LNCAP (cell line): ENCODE data around the gene CPNE8.
A peak's percentile ranks its signal among the peaks of the same experiment; 100 is the strongest.

Experiments used
- CTCF ChIP-seq: fragments of 450-650 bp; IDR thresholded peaks from 2 replicates; pipeline ENCODE4 v1.5.1; 2017; ENCODE audit warnings: mild to moderate bottlenecking

CPNE8 gene

DNA sequence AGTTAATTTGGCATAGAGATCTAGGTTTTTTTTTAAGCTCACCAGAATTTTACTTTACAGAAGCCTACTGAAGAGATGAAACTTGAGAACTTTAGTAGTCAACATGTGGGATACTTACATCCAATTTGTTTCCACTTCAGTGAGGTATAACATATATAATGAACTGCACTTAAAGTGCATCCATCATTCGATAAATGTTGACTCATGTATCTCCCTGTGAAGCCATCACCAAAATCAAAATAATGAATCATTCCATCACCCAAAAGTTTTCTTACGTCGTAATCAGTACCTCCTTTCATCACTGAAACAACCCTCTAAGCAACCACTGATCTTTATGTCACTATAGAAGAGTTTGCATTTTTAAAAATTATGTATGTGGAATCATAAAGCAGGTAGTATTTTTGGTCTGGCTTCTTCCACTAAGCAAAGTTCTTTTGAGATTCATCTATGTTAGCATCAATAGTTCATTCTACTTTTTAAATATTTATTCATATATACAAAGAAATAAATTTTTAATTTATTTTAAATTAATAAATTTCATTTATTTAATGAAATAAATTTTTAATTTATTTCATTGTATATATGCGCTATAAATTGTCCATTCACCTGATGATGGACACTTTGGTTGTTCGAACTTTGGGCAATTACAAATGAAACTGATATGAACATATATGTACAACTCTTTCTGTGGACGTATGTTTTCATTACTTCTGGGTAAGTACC, 2.0 kb upstream of the CPNE8 start:
- TF ChIP-seq CTCF: no peak

- TF ChIP-seq CTCF: peak; percentile 90
These were observed 1.2 kb upstream of the CPNE8 start for GRCh38 chr12:38906482-38907200.

DNA sequence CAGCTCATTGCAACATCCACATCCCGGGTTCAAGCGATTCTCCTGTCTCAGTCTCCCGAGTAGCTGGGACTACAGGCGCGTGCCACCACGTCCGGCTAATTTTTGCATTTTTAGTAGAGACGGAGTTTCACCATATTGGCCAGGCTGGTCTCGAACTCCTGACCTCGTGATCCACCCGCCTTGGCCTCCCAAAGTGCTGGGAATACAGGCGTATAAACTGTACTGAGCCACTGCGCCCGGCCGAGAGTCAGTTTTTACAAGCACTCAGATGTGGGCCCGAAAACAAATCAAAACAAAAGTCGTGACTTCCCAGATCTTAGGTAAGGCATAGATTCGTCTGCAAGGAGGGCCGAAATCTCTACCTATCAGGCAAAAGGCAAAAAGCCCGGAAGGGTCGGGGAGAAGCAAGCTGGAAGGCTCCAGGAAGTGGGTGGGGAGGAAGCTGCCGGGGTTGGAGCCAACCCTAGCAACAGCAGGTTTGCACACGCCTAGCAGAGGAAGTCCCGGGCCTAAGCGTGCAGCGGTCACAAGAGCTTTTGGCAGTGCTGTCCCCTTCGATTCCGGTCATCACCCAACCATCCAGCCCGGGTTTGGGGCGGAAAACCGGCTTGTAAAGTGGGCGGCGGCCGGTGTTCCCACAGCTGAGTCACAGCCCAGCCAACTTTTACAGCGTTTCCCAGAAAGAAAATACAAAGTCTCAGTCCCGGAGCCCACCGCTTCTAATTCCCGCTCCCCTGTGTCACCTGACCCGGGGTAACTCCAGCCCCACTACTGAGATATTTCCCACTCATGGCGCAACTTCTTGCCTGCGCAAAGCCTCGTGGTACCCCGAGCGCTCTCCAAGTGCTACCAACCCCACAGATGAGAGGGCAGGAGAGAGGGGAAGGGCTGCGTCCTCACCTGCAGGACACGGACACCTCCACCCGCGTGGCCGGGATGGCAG, 583 bp downstream of the CPNE8 start:
- TF ChIP-seq CTCF: no peak

DNA sequence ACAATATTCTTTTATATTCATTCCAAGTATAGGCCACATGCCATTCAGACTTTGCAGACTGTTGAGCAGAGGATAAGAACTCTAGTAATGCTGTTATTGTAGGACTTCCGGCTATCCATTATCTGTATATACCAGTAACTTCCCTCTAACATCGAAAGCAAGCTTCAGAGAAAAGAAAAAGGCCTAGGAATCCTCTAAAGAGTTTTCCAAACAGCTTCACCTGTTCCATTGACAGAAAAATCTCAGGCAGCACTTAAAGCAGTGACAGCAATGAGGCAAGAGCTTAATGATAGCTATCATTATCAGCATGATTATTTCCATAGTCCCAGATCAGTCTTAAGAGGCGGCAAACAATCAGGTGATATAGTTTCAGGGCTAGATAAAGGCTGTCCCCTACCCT, 1.8 kb downstream of the CPNE8 start:
- no peak for TF ChIP-seq CTCF

- TF ChIP-seq CTCF: no peak
These were observed 7.2 kb downstream of the CPNE8 start for GRCh38 chr12:38898001-38898684.

DNA sequence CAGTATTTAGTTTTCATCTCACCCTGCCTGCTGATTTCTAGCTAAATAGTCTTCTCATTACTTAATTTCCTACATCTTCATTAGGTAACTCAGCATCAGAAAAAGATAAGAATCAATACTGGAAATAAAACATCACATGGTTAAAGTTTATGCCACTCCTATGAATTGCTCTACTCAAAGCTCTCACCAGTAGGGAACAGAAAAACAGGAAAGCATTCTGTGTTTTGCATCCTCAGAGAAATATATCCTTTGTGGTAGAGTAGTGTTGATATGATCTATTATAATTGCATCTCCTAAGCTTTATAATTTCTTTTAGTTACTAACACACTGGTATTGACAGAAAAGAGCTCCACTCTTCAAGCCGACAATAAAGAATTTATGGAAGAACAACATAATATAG, 9.9 kb downstream of the CPNE8 start:
- no peak for TF ChIP-seq CTCF

- TF ChIP-seq CTCF: no peak
These were observed 12.4 kb downstream of the CPNE8 start for GRCh38 chr12:38892976-38893375.
